Uterus (tissue), 4 donors: ENCODE results near the gene RGS9. TPM values are rescaled to one million over a fixed set of nuclear protein-coding genes. Genes with fewer than 3 reads are reported as not detected.

Experiments
- DNase-seq, 2 donors: peaks; one replicate each; pipeline ENCODE4 v3.0.0-alpha.2; 2019 to 2020
- H3K27ac ChIP-seq, 2 donors: fragments of 200-600 bp; sonication (generic); 1 replicate in 1 of 2; 2 replicates in 1 of 2; pipeline ENCODE4 v1.5.1; 2016 to 2018
- H3K27me3 ChIP-seq, 2 donors: fragments of 200-600 bp; sonication (generic); one replicate each; pipeline ENCODE4 v1.5.1; 2018 to 2019; ENCODE audit warnings: control low read depth in 1 of 2
- H3K36me3 ChIP-seq, 2 donors: fragments of 200-600 bp; sonication (generic); one replicate each; pipeline ENCODE4 v1.5.1; 2019; ENCODE audit warnings: control low read depth in 1 of 2
- H3K4me1 ChIP-seq, 2 donors: fragments of 200-600 bp; sonication (generic); one replicate each; pipeline ENCODE4 v1.5.1; 2018 to 2019; ENCODE audit warnings: control low read depth in 1 of 2
- H3K4me3 ChIP-seq, 2 donors: fragments of 200-600 bp; sonication (generic); 1 replicate in 1 of 2; 2 replicates in 1 of 2; pipeline ENCODE4 v1.5.1; 2018 to 2019; ENCODE audit warnings: mild to moderate bottlenecking in 1 of 2
- H3K9me3 ChIP-seq, 2 donors: fragments of 200-600 bp; sonication (generic); one replicate each; pipeline ENCODE4 v1.5.1; 2019; ENCODE audit warnings: control low read depth in 1 of 2
- CTCF ChIP-seq, 4 experiments: fragments of 200-600 bp in 2 of 4; fragments of 450-650 bp in 2 of 4; sonication (generic) in 2 of 4; IDR thresholded peaks; one replicate each; pipeline ENCODE4 v1.5.1; 2016 to 2019; ENCODE audit warnings: antibody characterized with exemption in 4 of 4, mild to moderate bottlenecking in 2 of 4, moderate library complexity in 1 of 4
- POLR2A ChIP-seq, 2 donors: fragments of 450-650 bp; IDR thresholded peaks; one replicate each; pipeline ENCODE4 v1.6.1; 2016; ENCODE audit warnings: antibody characterized with exemption in 2 of 2, mild to moderate bottlenecking in 1 of 2, moderate library complexity in 1 of 2
- intact Hi-C: fragments of 100-400 bp; cut with DNase I; formaldehyde crosslinking; loops from one replicate; pipeline ENCODE4 v1.15.1; 2023; ENCODE audit warnings: low total_unique reads
- total RNA-seq, 4 donors: library from RNA; depleted of rRNA in 3 of 4; stranded (reverse); fragments of >200 nt in 3 of 4; gene quantifications; one replicate each; pipeline versions ENCODE4 v1.1.0 to v1.2.4, GENCODE V29; 2014 to 2023
- donor health status: DM: yes; HTN: yes; CAD: no.

RGS9 gene
- total RNA-seq, 4 donors from 2014 or later: 3.5 to 19.1 (median 6.9) TPM

DNA sequence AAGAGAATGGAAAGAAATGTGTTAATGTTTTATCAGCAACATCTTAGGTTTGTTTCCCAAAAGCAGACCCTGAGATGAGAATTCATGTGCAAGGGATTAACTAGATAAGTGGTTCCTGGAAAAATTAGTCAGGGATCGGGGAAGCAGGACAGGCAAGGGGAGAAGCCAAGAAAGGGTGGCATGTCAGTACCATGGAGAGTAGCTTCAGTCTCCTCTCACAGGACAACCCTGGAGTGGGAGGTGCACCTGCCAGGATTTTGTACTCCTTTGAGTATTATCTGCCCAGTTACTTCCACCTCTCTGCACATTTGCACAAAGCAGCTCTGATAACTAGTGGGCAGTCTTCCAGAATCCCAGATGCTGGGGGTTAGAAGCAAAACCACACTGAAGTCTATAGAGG lies 117.0 kb downstream of the RGS9 start:
- H3K4me3 ChIP-seq: no peak overlapping the region
- TF ChIP-seq CTCF (IDR thresholded peaks at IDR 0.05) (no peak), POLR2A (IDR thresholded peaks at IDR 0.05) (no peak)
- no peak for DNase-seq
- no peaks in the 10 kb centered on the region for H3K9me3 ChIP-seq
- H3K27me3 ChIP-seq: no peaks in the 10 kb centered on the region
- H3K4me1 ChIP-seq: no peaks in the 10 kb centered on the region
- H3K27ac ChIP-seq: no peak overlapping the region
- intact Hi-C loops: no loop called here
- no peaks in the 10 kb centered on the region for H3K36me3 ChIP-seq

GRCh38 chr17:65259281-65259680 lies 122.1 kb downstream of the RGS9 start:
- Histone ChIP-seq H3K9me3 (no peaks in the 10 kb centered on the region), H3K4me1 (no peaks in the 10 kb centered on the region), H3K27ac (no peak overlapping the region), H3K36me3 (no peaks in the 10 kb centered on the region), H3K27me3 (no peaks in the 10 kb centered on the region), H3K4me3 (no peak overlapping the region)
- intact Hi-C loops: no loop called here
- DNase-seq: no peak
- TF ChIP-seq CTCF (IDR thresholded peaks at IDR 0.05) (no peak), POLR2A (IDR thresholded peaks at IDR 0.05) (no peak)

- intact Hi-C loops: no loop called here
- no peak overlapping the region for H3K4me3 ChIP-seq
- no peaks in the 10 kb centered on the region for H3K9me3 ChIP-seq
- H3K27me3 ChIP-seq: no peaks in the 10 kb centered on the region
- no peaks in the 10 kb centered on the region for H3K4me1 ChIP-seq
- no peak overlapping the region for H3K27ac ChIP-seq
- no peak for TF ChIP-seq POLR2A (IDR thresholded peaks at IDR 0.05)
- TF ChIP-seq CTCF (IDR thresholded peaks at IDR 0.05): no peak
- H3K36me3 ChIP-seq: no peaks in the 10 kb centered on the region
- DNase-seq: no peak
These were observed 122.7 kb downstream of the RGS9 start for GRCh38 chr17:65259696-65260485.

GRCh38 chr17:65260626-65261025 lies 123.5 kb downstream of the RGS9 start:
- intact Hi-C loops: no loop called here
- Histone ChIP-seq H3K9me3 (no peaks in the 10 kb centered on the region), H3K36me3 (no peaks in the 10 kb centered on the region), H3K4me1 (no peaks in the 10 kb centered on the region), H3K27ac (no peak overlapping the region), H3K4me3 (no peak overlapping the region), H3K27me3 (no peaks in the 10 kb centered on the region)
- TF ChIP-seq POLR2A (IDR thresholded peaks at IDR 0.05): no peak
- TF ChIP-seq CTCF (IDR thresholded peaks at IDR 0.05): no peak
- no peak for DNase-seq

DNA sequence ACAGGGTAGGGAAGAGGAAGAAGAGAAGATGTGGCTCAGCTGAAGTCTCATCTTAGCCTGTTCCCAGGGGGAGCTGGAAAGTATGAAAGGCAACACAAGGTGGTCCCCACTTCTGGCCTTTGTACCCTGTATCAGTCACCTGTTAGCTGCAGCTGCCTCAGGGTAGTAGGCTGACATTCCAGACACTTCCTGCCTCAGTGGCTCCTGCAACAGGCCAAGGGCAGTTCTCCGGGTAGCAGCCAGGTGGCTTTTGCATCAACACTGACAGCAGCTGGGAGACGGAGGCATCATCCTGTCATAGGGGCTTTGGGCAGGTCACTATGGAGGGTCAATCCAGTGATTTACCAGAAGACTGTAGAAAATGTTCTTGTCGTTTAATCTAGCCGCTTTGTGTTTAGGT lies 124.0 kb downstream of the RGS9 start:
- H3K4me3 ChIP-seq: no peak overlapping the region
- H3K27ac ChIP-seq: no peak overlapping the region
- DNase-seq: no peak
- no peaks in the 10 kb centered on the region for H3K4me1 ChIP-seq
- H3K36me3 ChIP-seq: no peaks in the 10 kb centered on the region
- intact Hi-C loops: no loop called here
- TF ChIP-seq POLR2A (IDR thresholded peaks at IDR 0.05): no peak
- TF ChIP-seq CTCF (IDR thresholded peaks at IDR 0.05): no peak
- no peaks in the 10 kb centered on the region for H3K9me3 ChIP-seq
- H3K27me3 ChIP-seq: no peaks in the 10 kb centered on the region
